G401.6 (cell line): ENCODE results near the gene RNF38.
"Not testable (repeated sequence)": the region's sequence is repeated elsewhere in the genome, so short reads cannot be mapped to it uniquely, and the experiment has no call there.

Experiments
- FAIRE-seq: peaks from 2 replicates; lab custom pipeline; 2012; peaks lifted over from hg19 to GRCh38; lab: Jason Lieb, UNC

The RNF38 gene

GRCh38 chr9:36402536-36402935 lies 2.5 kb upstream of the RNF38 start:
- no peak for FAIRE-seq

GRCh38 chr9:36401897-36402480 lies 1.9 kb upstream of the RNF38 start:
- FAIRE-seq, result no peak

GRCh38 chr9:36401164-36401740 lies 1.2 kb upstream of the RNF38 start:
- FAIRE-seq, result no peak

GRCh38 chr9:36400332-36401163 lies 479 bp upstream of the RNF38 start:
- no peak for FAIRE-seq

GRCh38 chr9:36398745-36399144 lies 1.3 kb downstream of the RNF38 start:
- no peak for FAIRE-seq

GRCh38 chr9:36396985-36397384 lies 3.1 kb downstream of the RNF38 start:
- FAIRE-seq, result no peak

- no peak for FAIRE-seq
These were observed 7.6 kb downstream of the RNF38 start for GRCh38 chr9:36392489-36392888.

- no peak for FAIRE-seq
These were observed 10.5 kb downstream of the RNF38 start for GRCh38 chr9:36389590-36389989.

GRCh38 chr9:36386396-36386965 lies 13.6 kb downstream of the RNF38 start:
- FAIRE-seq, result not testable (repeated sequence)

GRCh38 chr9:36382484-36382883 lies 17.6 kb downstream of the RNF38 start:
- FAIRE-seq, result no peak

- FAIRE-seq, result no peak
These were observed 35.5 kb downstream of the RNF38 start for GRCh38 chr9:36364577-36364976.

GRCh38 chr9:36363448-36363847 lies 36.6 kb downstream of the RNF38 start:
- no peak for FAIRE-seq

GRCh38 chr9:36358486-36358885 lies 41.6 kb downstream of the RNF38 start:
- FAIRE-seq, result no peak

GRCh38 chr9:36357639-36358038 lies 42.4 kb downstream of the RNF38 start:
- no peak for FAIRE-seq

GRCh38 chr9:36346569-36346968 lies 53.5 kb downstream of the RNF38 start:
- no peak for FAIRE-seq

GRCh38 chr9:36345103-36345846 lies 54.8 kb downstream of the RNF38 start:
- no peak for FAIRE-seq

- no peak for FAIRE-seq
These were observed 58.0 kb downstream of the RNF38 start for GRCh38 chr9:36341936-36342577.

GRCh38 chr9:36337865-36338264 lies 62.2 kb downstream of the RNF38 start:
- no peak for FAIRE-seq

- no peak for FAIRE-seq
These were observed 63.1 kb downstream of the RNF38 start for GRCh38 chr9:36337002-36337401.

GRCh38 chr9:36336131-36336907 lies 63.8 kb downstream of the RNF38 start:
- FAIRE-seq, result no peak

GRCh38 chr9:36332006-36332405 lies 68.1 kb downstream of the RNF38 start:
- FAIRE-seq, result no peak
